IMR-90 (cell line): ENCODE data around the gene ZMYND11. TPM values are rescaled to one million over a fixed set of nuclear protein-coding genes. Genes with fewer than 3 reads are reported as not detected.

Experiments used
- ATAC-seq: fragments of 200-7000 bp; cut with Tn5 transposase; 2 replicates; pipeline ENCODE4 v1.9.1; 2020; ENCODE audit warnings: low read depth, mild to moderate bottlenecking, moderate library complexity
- BruUV-seq: library from RNA; stranded (reverse); fragments of 400-500 nt; replicated peaks from 2 replicates; lab custom pipeline; 2021; lab: Mats Ljungman, UMichigan
- CTCF ChIA-PET: fragments of 300-600 bp; formaldehyde crosslinking; extraction: SDS; loops from one replicate; lab custom pipeline; 2021; ENCODE audit warnings: antibody characterized with exemption; lab: Yijun Ruan, JAX
- POLR2A ChIA-PET: fragments of 300-600 bp; sonication (Branson Sonifier 250); formaldehyde crosslinking; loops from one replicate; lab custom pipeline; 2022; ENCODE audit warnings: antibody characterized with exemption; ENCODE audit not compliant: unreplicated experiment; lab: Charles Lee
- DNase-seq: peaks from one replicate; pipeline ENCODE4 v3.0.0; 2013
- H2AFZ ChIP-seq: replicated peaks from 2 replicates; pipeline ENCODE3; 2013; ENCODE audit warnings: low read length, mild to moderate bottlenecking; ENCODE audit not compliant: poor library complexity
- H2AK5ac ChIP-seq: 2 replicates; pipeline ENCODE4 v1.6.1; 2013; ENCODE audit warnings: low read depth, low read length, inconsistent platforms
- H2AK9ac ChIP-seq: replicated peaks from 2 replicates; pipeline ENCODE3; 2013; ENCODE audit warnings: mild to moderate bottlenecking, low read depth, low read length, moderate library complexity; ENCODE audit not compliant: poor library complexity
- H2BK120ac ChIP-seq: 2 replicates; pipeline ENCODE4 v1.6.1; 2013; ENCODE audit warnings: low read depth, low read length, inconsistent platforms
- H2BK15ac ChIP-seq: 3 replicates; pipeline ENCODE4 v1.6.1; 2013; ENCODE audit warnings: low read depth, low read length, inconsistent platforms
- H2BK20ac ChIP-seq: 2 replicates; pipeline ENCODE4 v1.6.1; 2013; ENCODE audit warnings: low read depth, mild to moderate bottlenecking, inconsistent platforms, low read length, moderate library complexity
- H2BK5ac ChIP-seq: 2 replicates; pipeline ENCODE4 v1.6.1; 2013; ENCODE audit warnings: mild to moderate bottlenecking, low read depth, low read length, inconsistent platforms; ENCODE audit not compliant: poor library complexity, severe bottlenecking
- H3K14ac ChIP-seq: replicated peaks from 2 replicates; pipeline ENCODE4 v1.6.1; 2013; ENCODE audit warnings: low read depth, low read length, inconsistent platforms
- H3K18ac ChIP-seq: 2 replicates; pipeline ENCODE4 v1.6.1; 2013; ENCODE audit warnings: low read depth, low read length, control low read depth
- H3K23ac ChIP-seq: 2 replicates; pipeline ENCODE4 v1.6.1; 2013; ENCODE audit warnings: low read depth, low read length, inconsistent platforms
- H3K27ac ChIP-seq: 2 replicates; pipeline ENCODE4 v1.5.1; 2013; ENCODE audit warnings: mild to moderate bottlenecking, control low read depth, low read length; ENCODE audit not compliant: insufficient read depth
- H3K27me3 ChIP-seq: 2 replicates; pipeline ENCODE4 v1.6.1; 2013; ENCODE audit warnings: low read length; ENCODE audit not compliant: control insufficient read depth, insufficient read depth
- H3K36me3 ChIP-seq: 2 replicates; pipeline ENCODE4 v1.6.1; 2013; ENCODE audit warnings: low read length, mixed read lengths; ENCODE audit not compliant: control insufficient read depth, insufficient read depth
- H3K4ac ChIP-seq: 2 replicates; pipeline ENCODE4 v1.6.1; 2013; ENCODE audit warnings: low read depth, low read length, inconsistent platforms
- H3K4me1 ChIP-seq: 2 replicates; pipeline ENCODE4 v1.6.1; 2013; ENCODE audit warnings: low read length, mixed read lengths; ENCODE audit not compliant: control insufficient read depth, insufficient read depth
- H3K4me2 ChIP-seq: 2 replicates; pipeline ENCODE4 v1.6.1; 2013; ENCODE audit warnings: low read depth, mild to moderate bottlenecking, control low read depth, low read length, moderate library complexity
- H3K4me3 ChIP-seq: 2 replicates; pipeline ENCODE4 v1.5.1; 2013; ENCODE audit warnings: low read depth, mild to moderate bottlenecking, control low read depth, low read length, moderate library complexity; ENCODE audit not compliant: insufficient read depth
- H3K56ac ChIP-seq: 2 replicates; pipeline ENCODE4 v1.6.1; 2013; ENCODE audit warnings: low read length, inconsistent platforms; ENCODE audit not compliant: insufficient read depth; ENCODE audit errors: extremely low read depth
- H3K79me1 ChIP-seq, 2 experiments: 2 replicates each; pipeline ENCODE4 v1.6.1; 2013; ENCODE audit warnings: low read length in 2 of 2, inconsistent platforms in 1 of 2, low read depth in 1 of 2
- H3K9ac ChIP-seq: 2 replicates; pipeline ENCODE4 v1.6.1; 2013; ENCODE audit warnings: low read depth, low read length, control low read depth
- H3K9me1 ChIP-seq: 2 replicates; pipeline ENCODE4 v1.6.1; 2013; ENCODE audit warnings: low read length, inconsistent platforms; ENCODE audit not compliant: insufficient read depth
- H3K9me3 ChIP-seq: 2 replicates; pipeline ENCODE4 v1.6.1; 2013; ENCODE audit warnings: low read length; ENCODE audit not compliant: control insufficient read depth, insufficient read depth
- H4K20me1 ChIP-seq: 2 replicates; pipeline ENCODE4 v1.6.1; 2013; ENCODE audit warnings: low read length, inconsistent platforms; ENCODE audit not compliant: insufficient read depth
- H4K5ac ChIP-seq: 2 replicates; pipeline ENCODE4 v1.6.1; 2013; ENCODE audit warnings: mild to moderate bottlenecking, low read depth, low read length, control low read depth
- H4K8ac ChIP-seq, 2 experiments: 2 replicates each; pipeline ENCODE4 v1.6.1; 2013; ENCODE audit warnings: low read depth in 2 of 2, low read length in 2 of 2, control low read depth in 1 of 2, inconsistent platforms in 1 of 2
- H4K91ac ChIP-seq: 2 replicates; pipeline ENCODE4 v1.6.1; 2013; ENCODE audit warnings: low read depth, low read length, inconsistent platforms; ENCODE audit not compliant: insufficient read depth
- BHLHE40 ChIP-seq: fragments of 150-350 bp; IDR thresholded peaks from 2 replicates; pipeline ENCODE4 v1.6.1; 2016; ENCODE audit warnings: mild to moderate bottlenecking, low read depth, low read length
- CEBPB ChIP-seq: IDR thresholded peaks from 2 replicates; pipeline ENCODE4 v1.6.1; 2012; ENCODE audit warnings: low read depth, low read length, improper control_type of control experiment
- CHD1 ChIP-seq: IDR thresholded peaks from 2 replicates; pipeline ENCODE4 v1.6.1; 2012; ENCODE audit warnings: low read depth, low read length, improper control_type of control experiment
- FOS ChIP-seq: fragments of 150-350 bp; IDR thresholded peaks from 2 replicates; pipeline ENCODE4 v1.6.1; 2016; ENCODE audit warnings: low read depth, low read length
- MAFK ChIP-seq: IDR thresholded peaks from 2 replicates; pipeline ENCODE4 v1.6.1; 2012; ENCODE audit warnings: low read depth, low read length, improper control_type of control experiment
- MAZ ChIP-seq: IDR thresholded peaks from 2 replicates; pipeline ENCODE4 v1.6.1; 2012; ENCODE audit warnings: low read depth, mild to moderate bottlenecking, low read length, improper control_type of control experiment, moderate library complexity, borderline replicate concordance
- MXI1 ChIP-seq: IDR thresholded peaks from 2 replicates; pipeline ENCODE4 v1.6.1; 2012; ENCODE audit warnings: low read depth, mild to moderate bottlenecking, low read length, moderate library complexity, borderline replicate concordance
- NFE2L2 ChIP-seq: fragments of 150-350 bp; IDR thresholded peaks from 2 replicates; pipeline ENCODE4 v1.6.1; 2016; ENCODE audit warnings: low read depth, mild to moderate bottlenecking, low read length
- POLR2A ChIP-seq: IDR thresholded peaks from 2 replicates; pipeline ENCODE4 v1.6.1; 2012; ENCODE audit warnings: mild to moderate bottlenecking, low read depth, low read length
- RAD21 ChIP-seq: IDR thresholded peaks from 2 replicates; pipeline ENCODE4 v1.6.1; 2012; ENCODE audit warnings: low read length, improper control_type of control experiment
- RCOR1 ChIP-seq: IDR thresholded peaks from 2 replicates; pipeline ENCODE4 v1.6.1; 2012; ENCODE audit warnings: mild to moderate bottlenecking, low read length, improper control_type of control experiment; ENCODE audit not compliant: insufficient replicate concordance
- RFX5 ChIP-seq: IDR thresholded peaks from 2 replicates; pipeline ENCODE4 v1.8.0; 2012; ENCODE audit warnings: low read depth, mild to moderate bottlenecking, low read length, moderate library complexity
- WGBS, 2 experiments: methylation state at CpG; one replicate each; pipeline versions ENCODE4 v1.1.5 to v1.1.7; 2013; ENCODE audit warnings: missing lambda C conversion rate in 2 of 2; ENCODE audit not compliant: insufficient read length in 1 of 2; ENCODE audit errors: extremely low coverage in 2 of 2; 5-methylcytosine and 5-hydroxymethylcytosine counted together
- dilution Hi-C: fragments of 300-500 bp; cut with HindIII; formaldehyde crosslinking; loops from one replicate; pipeline ENCODE4 v1.14.3; 2018; ENCODE audit warnings: low sequenced_read_pairs; ENCODE audit not compliant: unreplicated experiment
- in situ Hi-C: fragments of 300-500 bp; cut with MboI; formaldehyde crosslinking; loops from 3 replicates; pipeline ENCODE4 v1.14.3; 2019; ENCODE audit warnings: low sequenced_read_pairs, inconsistent platforms, mixed read lengths
- intact Hi-C: fragments of 100-400 bp; cut with micrococcal nuclease; formaldehyde crosslinking; loops from 2 replicates; pipeline ENCODE4 v1.10.0; 2022
- polyA plus RNA-seq, 3 experiments: library from polyadenylated mRNA; depleted of rRNA; stranded (reverse); fragments of >200 nt; gene quantifications; 2 replicates each; pipeline ENCODE4 v1.2.3, GENCODE V29; 2012; ENCODE audit warnings: low replicate concordance in 1 of 3
- total RNA-seq: library from RNA; depleted of rRNA; stranded (reverse); fragments of >200 nt; gene quantifications from 2 replicates; pipeline ENCODE4 v1.2.3, GENCODE V29; 2012
- TF ChIP-seq, protein P1 (sequence below): fragments of 150-350 bp; IDR thresholded peaks from 2 replicates; pipeline ENCODE4 v1.6.1; 2017; ENCODE audit warnings: mild to moderate bottlenecking, antibody characterized with exemption, low read length, low read depth
- TF ChIP-seq, protein P2 (sequence below): fragments of 150-350 bp; IDR thresholded peaks from 2 replicates; pipeline ENCODE4 v1.6.1; 2016; ENCODE audit warnings: low read depth, mild to moderate bottlenecking, low read length, moderate library complexity, borderline replicate concordance
- TF ChIP-seq, protein P3 (sequence below): conservative IDR thresholded peaks from 2 replicates; pipeline ENCODE4 v1.5.1; 2012; ENCODE audit warnings: mild to moderate bottlenecking, low read depth, low read length, improper control_type of control experiment

Gene ZMYND11
- total and polyA plus RNA-seq, 2 of the 4 experiments (the other 2 are of a cell fraction): 39.5 to 72.2 TPM

DNA sequence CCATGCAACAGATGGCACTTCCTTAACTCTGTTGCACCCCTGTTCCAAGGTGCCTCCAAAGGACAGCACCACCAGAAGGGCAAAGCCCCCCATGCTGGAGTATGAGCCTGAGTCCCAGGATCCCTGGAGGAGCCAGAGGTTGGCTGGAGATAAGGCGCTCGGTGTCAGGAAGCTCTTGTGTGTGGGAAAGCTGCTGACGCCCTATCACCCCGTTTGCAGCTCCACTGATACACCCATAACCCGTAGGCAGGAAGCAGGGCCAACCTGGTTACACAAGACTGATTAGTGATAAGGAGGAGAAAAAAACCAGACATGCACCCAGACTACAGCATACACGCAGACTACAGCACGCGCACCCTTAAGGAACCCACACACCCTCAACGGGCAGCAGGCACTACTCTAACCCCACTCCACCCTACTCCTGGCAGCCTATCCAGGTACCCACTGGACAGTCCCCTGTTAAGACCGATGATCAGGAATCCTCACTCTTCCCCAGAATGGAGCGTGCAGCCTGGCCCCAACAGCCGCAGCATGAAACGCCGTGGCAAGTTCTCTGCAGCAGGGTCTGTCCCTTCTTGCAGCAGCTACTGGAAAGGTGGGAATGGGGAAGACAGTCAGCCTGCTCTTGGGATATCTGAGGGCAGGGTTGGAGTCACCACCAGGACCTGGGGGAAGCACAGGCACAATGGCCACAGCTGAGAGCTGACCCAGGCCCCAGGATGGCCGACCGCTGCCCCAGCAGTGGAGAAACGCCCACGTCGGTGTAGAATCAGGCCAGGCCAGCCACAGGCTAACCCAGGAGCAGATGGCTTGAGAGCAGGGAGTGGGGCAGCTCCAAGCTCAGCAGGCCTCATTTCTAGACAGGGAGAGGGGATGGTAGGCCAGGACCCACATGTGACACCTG lies 47.8 kb upstream of the ZMYND11 start:
- no peak overlapping the region for H2BK120ac ChIP-seq
- H2BK5ac ChIP-seq: no peak overlapping the region
- WGBS, 2 experiments: no CpG with 5 or more reads among the region's 19 CpGs
- H4K91ac ChIP-seq: no peak overlapping the region
- DNase-seq (no peak), ATAC-seq (no peak)
- H3K18ac ChIP-seq: no peak overlapping the region
- no peak overlapping the region for H3K4me2 ChIP-seq
- H3K27ac ChIP-seq: no peak overlapping the region
- intact Hi-C loops (no loop called here), dilution Hi-C loops (no loop called here), in situ Hi-C loops (no loop called here)
- no peak overlapping the region for H4K8ac ChIP-seq
- no peak overlapping the region for H3K9ac ChIP-seq
- H3K27me3 ChIP-seq: peaks cover 9% of the 10 kb centered on the region; the same call in 1 of the 2 replicates
- no peaks in the 10 kb centered on the region for H3K36me3 ChIP-seq
- BruUV-seq: no TSS peak
- H2BK20ac ChIP-seq: no peak overlapping the region
- H2AK5ac ChIP-seq: no peak overlapping the region
- H3K14ac ChIP-seq: no peak overlapping the region
- H4K20me1 ChIP-seq: no peaks in the 10 kb centered on the region
- H2AFZ ChIP-seq: no peak overlapping the region
- H2BK15ac ChIP-seq: no peak overlapping the region
- H4K5ac ChIP-seq: no peak overlapping the region
- no peaks in the 10 kb centered on the region for H3K9me3 ChIP-seq
- ChIA-PET POLR2A (no interaction called here), CTCF (interaction anchor here (0.7 kb wide), 1 partner anchor 10 kb away, joined by 8 read pairs; no protein-coding TSS in a partner anchor)
- no peak overlapping the region for H3K4me3 ChIP-seq
- no peak overlapping the region for H3K23ac ChIP-seq
- H3K4ac ChIP-seq: no peak overlapping the region
- no peak overlapping the region for H2AK9ac ChIP-seq
- no peaks in the 10 kb centered on the region for H3K4me1 ChIP-seq
- H3K9me1 ChIP-seq: no peaks in the 10 kb centered on the region
- H3K56ac ChIP-seq: no peak overlapping the region
- no peaks in the 10 kb centered on the region for H3K79me1 ChIP-seq
- no peak for TF ChIP-seq CEBPB
- no peak for TF ChIP-seq MXI1
- no peak for TF ChIP-seq MAZ
- no peak for TF ChIP-seq RFX5
- TF ChIP-seq POLR2A: no peak
- TF ChIP-seq, protein P1, sequence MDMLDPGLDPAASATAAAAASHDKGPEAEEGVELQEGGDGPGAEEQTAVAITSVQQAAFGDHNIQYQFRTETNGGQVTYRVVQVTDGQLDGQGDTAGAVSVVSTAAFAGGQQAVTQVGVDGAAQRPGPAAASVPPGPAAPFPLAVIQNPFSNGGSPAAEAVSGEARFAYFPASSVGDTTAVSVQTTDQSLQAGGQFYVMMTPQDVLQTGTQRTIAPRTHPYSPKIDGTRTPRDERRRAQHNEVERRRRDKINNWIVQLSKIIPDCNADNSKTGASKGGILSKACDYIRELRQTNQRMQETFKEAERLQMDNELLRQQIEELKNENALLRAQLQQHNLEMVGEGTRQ: no peak
- no peak for TF ChIP-seq CHD1
- TF ChIP-seq NFE2L2: no peak
- TF ChIP-seq, protein P2, sequence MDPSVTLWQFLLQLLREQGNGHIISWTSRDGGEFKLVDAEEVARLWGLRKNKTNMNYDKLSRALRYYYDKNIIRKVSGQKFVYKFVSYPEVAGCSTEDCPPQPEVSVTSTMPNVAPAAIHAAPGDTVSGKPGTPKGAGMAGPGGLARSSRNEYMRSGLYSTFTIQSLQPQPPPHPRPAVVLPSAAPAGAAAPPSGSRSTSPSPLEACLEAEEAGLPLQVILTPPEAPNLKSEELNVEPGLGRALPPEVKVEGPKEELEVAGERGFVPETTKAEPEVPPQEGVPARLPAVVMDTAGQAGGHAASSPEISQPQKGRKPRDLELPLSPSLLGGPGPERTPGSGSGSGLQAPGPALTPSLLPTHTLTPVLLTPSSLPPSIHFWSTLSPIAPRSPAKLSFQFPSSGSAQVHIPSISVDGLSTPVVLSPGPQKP: no peak
- TF ChIP-seq BHLHE40: no peak
- TF ChIP-seq, protein P3, sequence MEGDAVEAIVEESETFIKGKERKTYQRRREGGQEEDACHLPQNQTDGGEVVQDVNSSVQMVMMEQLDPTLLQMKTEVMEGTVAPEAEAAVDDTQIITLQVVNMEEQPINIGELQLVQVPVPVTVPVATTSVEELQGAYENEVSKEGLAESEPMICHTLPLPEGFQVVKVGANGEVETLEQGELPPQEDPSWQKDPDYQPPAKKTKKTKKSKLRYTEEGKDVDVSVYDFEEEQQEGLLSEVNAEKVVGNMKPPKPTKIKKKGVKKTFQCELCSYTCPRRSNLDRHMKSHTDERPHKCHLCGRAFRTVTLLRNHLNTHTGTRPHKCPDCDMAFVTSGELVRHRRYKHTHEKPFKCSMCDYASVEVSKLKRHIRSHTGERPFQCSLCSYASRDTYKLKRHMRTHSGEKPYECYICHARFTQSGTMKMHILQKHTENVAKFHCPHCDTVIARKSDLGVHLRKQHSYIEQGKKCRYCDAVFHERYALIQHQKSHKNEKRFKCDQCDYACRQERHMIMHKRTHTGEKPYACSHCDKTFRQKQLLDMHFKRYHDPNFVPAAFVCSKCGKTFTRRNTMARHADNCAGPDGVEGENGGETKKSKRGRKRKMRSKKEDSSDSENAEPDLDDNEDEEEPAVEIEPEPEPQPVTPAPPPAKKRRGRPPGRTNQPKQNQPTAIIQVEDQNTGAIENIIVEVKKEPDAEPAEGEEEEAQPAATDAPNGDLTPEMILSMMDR: no peak
- no peak for TF ChIP-seq MAFK
- no peak for TF ChIP-seq RCOR1
- TF ChIP-seq RAD21: no peak
- no peak for TF ChIP-seq FOS
